A549 (cell line): Measurements from ENCODE around the gene SLC44A2. TPM values are rescaled to one million over a fixed set of nuclear protein-coding genes. Genes with fewer than 3 reads are reported as not detected.

ENCODE experiments used
- ATAC-seq, 2 experiments: fragments of 200-7000 bp in 1 of 2; fragments of >200 bp in 1 of 2; cut with Nextera tagmentation in 1 of 2; cut with Tn5 transposase in 1 of 2; 3 replicates each; pipeline versions ENCODE4 v1.8.0 to v1.9.1; 2018 to 2020; ENCODE audit warnings: mild to moderate bottlenecking in 1 of 2, moderate library complexity in 1 of 2
- CTCF ChIA-PET: fragments of 300-600 bp; sonication (Branson Sonifier 250); formaldehyde crosslinking; extraction: SDS; loops from one replicate; lab custom pipeline; 2021; ENCODE audit warnings: antibody characterized with exemption, inconsistent platforms; lab: Yijun Ruan, JAX
- POLR2A ChIA-PET: fragments of 350-600 bp; formaldehyde crosslinking; extraction: SDS; loops from one replicate; lab custom pipeline; 2021; ENCODE audit warnings: antibody characterized with exemption, inconsistent platforms; lab: Yijun Ruan, JAX
- DNase-seq, 2 experiments: peaks; one replicate each; pipeline versions ENCODE4 v3.0.0 to v3.0.0-alpha.2; 2011 to 2016; ENCODE audit warnings: low read depth in 1 of 2, low spot score in 1 of 2
- FAIRE-seq: peaks from 2 replicates; lab custom pipeline; 2011; peaks lifted over from hg19 to GRCh38; lab: Jason Lieb, UNC
- H3K27ac ChIP-seq, 2 experiments: fragments of >200 bp; sonication (Bioruptor Twin); formaldehyde crosslinking; 3 replicates each; pipeline ENCODE4 v1.5.1; 2016 to 2017
- H3K4me1 ChIP-seq: fragments of >200 bp; sonication (Bioruptor Twin); formaldehyde crosslinking; 3 replicates; pipeline ENCODE4 v1.6.1; 2016
- H3K4me2 ChIP-seq: fragments of >200 bp; sonication (Bioruptor Twin); formaldehyde crosslinking; 3 replicates; pipeline ENCODE4 v1.6.1; 2016
- H3K4me3 ChIP-seq: fragments of >200 bp; sonication (Bioruptor Twin); formaldehyde crosslinking; 3 replicates; pipeline ENCODE4 v1.5.1; 2016
- H3K9me3 ChIP-seq: fragments of >200 bp; sonication (Bioruptor Twin); formaldehyde crosslinking; 3 replicates; pipeline ENCODE4 v1.6.1; 2016
- ATOH8 ChIP-seq: fragments of 250-450 bp; sonication (Bioruptor Pico); IDR thresholded peaks from 2 replicates; pipeline ENCODE4 v1.5.0; 2020; ENCODE audit warnings: low read depth, mild to moderate bottlenecking, moderate library complexity
- BCL3 ChIP-seq: fragments of >200 bp; sonication (Bioruptor Twin); formaldehyde crosslinking; IDR thresholded peaks from 3 replicates; pipeline ENCODE4 v1.6.1; 2016
- CBX8 ChIP-seq: fragments of 200-600 bp; sonication (generic); IDR thresholded peaks from 2 replicates; pipeline ENCODE4 v1.6.1; 2016
- CHD2 ChIP-seq: fragments of 150-350 bp; IDR thresholded peaks from 2 replicates; pipeline ENCODE4 v1.6.1; 2014; ENCODE audit warnings: low read length; ENCODE audit not compliant: partially characterized antibody
- E2F6 ChIP-seq: IDR thresholded peaks from 2 replicates; pipeline ENCODE4 v1.6.1; 2012; ENCODE audit warnings: low read depth, borderline replicate concordance
- EP300 ChIP-seq, 2 experiments: fragments of >200 bp; sonication (Bioruptor Twin); formaldehyde crosslinking; IDR thresholded peaks; 2 replicates in 1 of 2; 3 replicates in 1 of 2; pipeline ENCODE4 v1.6.1; 2016 to 2017
- HES2 ChIP-seq: fragments of >200 bp; sonication (Bioruptor Twin); formaldehyde crosslinking; IDR thresholded peaks from 2 replicates; pipeline ENCODE4 v1.6.1; 2016
- HEYL ChIP-seq: fragments of 250-450 bp; sonication (Bioruptor Pico); IDR thresholded peaks from 2 replicates; pipeline ENCODE4 v1.8.0; 2021; ENCODE audit warnings: mild to moderate bottlenecking, moderate library complexity
- HOXA7 ChIP-seq: fragments of 250-450 bp; sonication (Bioruptor Pico); IDR thresholded peaks from 2 replicates; pipeline ENCODE4 v1.5.0; 2020; ENCODE audit warnings: mild to moderate bottlenecking, moderate library complexity
- MAX ChIP-seq: IDR thresholded peaks from 2 replicates; pipeline ENCODE4 v1.6.1; 2012
- MYC ChIP-seq: IDR thresholded peaks from 2 replicates; pipeline ENCODE4 v1.6.1; 2012; ENCODE audit warnings: mild to moderate bottlenecking, inconsistent platforms, low read length, improper control_type of control experiment, borderline replicate concordance
- NPAS2 ChIP-seq: fragments of 250-450 bp; sonication (Bioruptor Pico); IDR thresholded peaks from 2 replicates; pipeline ENCODE4 v1.8.0; 2022; ENCODE audit warnings: mild to moderate bottlenecking, moderate library complexity, borderline replicate concordance
- PBX3 ChIP-seq: IDR thresholded peaks from 2 replicates; pipeline ENCODE4 v1.6.1; 2012
- PHF8 ChIP-seq: fragments of 200-600 bp; sonication (generic); IDR thresholded peaks from 2 replicates; pipeline ENCODE4 v1.6.1; 2016; ENCODE audit warnings: low read depth, mild to moderate bottlenecking, antibody characterized with exemption, moderate library complexity, borderline replicate concordance
- POLR2A ChIP-seq: IDR thresholded peaks from 2 replicates; pipeline ENCODE4 v1.6.1; 2012; ENCODE audit warnings: mild to moderate bottlenecking, low read length
- POLR2AphosphoS2 ChIP-seq: conservative IDR thresholded peaks from 2 replicates; pipeline ENCODE4 v1.6.1; 2012; ENCODE audit warnings: low read length, improper control_type of control experiment, inconsistent platforms
- RARB ChIP-seq: fragments of 250-450 bp; sonication (Bioruptor Pico); IDR thresholded peaks from 2 replicates; pipeline ENCODE4 v1.8.0; 2021; ENCODE audit warnings: mild to moderate bottlenecking, moderate library complexity
- RCOR1 ChIP-seq: fragments of 150-350 bp; IDR thresholded peaks from 2 replicates; pipeline ENCODE4 v1.6.1; 2014; ENCODE audit warnings: antibody characterized with exemption, low read length, low read depth
- RNF2 ChIP-seq: fragments of 200-600 bp; sonication (generic); IDR thresholded peaks from 2 replicates; pipeline ENCODE4 v1.6.1; 2016; ENCODE audit warnings: low read depth, mild to moderate bottlenecking, antibody characterized with exemption, moderate library complexity, borderline replicate concordance
- TFCP2L1 ChIP-seq: fragments of 250-450 bp; sonication (Bioruptor Pico); IDR thresholded peaks from 2 replicates; pipeline ENCODE4 v1.5.0; 2021; ENCODE audit warnings: mild to moderate bottlenecking
- ZFP36 ChIP-seq: fragments of 450-650 bp; IDR thresholded peaks from 2 replicates; pipeline ENCODE4 v1.6.1; 2014; ENCODE audit warnings: borderline replicate concordance; ENCODE audit not compliant: partially characterized antibody
- ZSCAN20 ChIP-seq: fragments of 250-450 bp; sonication (Bioruptor Pico); IDR thresholded peaks from 2 replicates; pipeline ENCODE4 v1.8.0; 2022; ENCODE audit warnings: mild to moderate bottlenecking, moderate library complexity
- WGBS: methylation state at CpG from one replicate; pipeline ENCODE4 v1.1.6; 2017; ENCODE audit errors: missing lambda C conversion rate; 5-methylcytosine and 5-hydroxymethylcytosine counted together
- polyA plus RNA-seq, 4 experiments: library from polyadenylated mRNA; depleted of rRNA in 3 of 4; stranded (reverse); fragments of >200 nt; fragmentation: RNase III in 1 of 4; extraction: RNeasy Plus Mini Kit Qiagen cat#74134 plus additional on column Dnase treatment in 1 of 4; gene quantifications; 2 replicates in 3 of 4; 3 replicates in 1 of 4; pipeline ENCODE4 v1.2.3, GENCODE V29; 2011 to 2017

The SLC44A2 gene
- polyA plus RNA-seq, 2 of the 4 experiments (the other 2 are of a cell fraction): 8.3 TPM

GRCh38 chr19:10687518-10688288 lies 62.4 kb downstream of the SLC44A2 start:
- POLR2A ChIA-PET: no interaction called here
- TF ChIP-seq RARB (no peak), POLR2A (no peak), BCL3 (no peak), MAX (no peak), CBX8 (no peak), HOXA7 (CRISPR knock-in tag) (no peak), TFCP2L1 (CRISPR knock-in tag) (no peak), RCOR1 (no peak), NPAS2 (CRISPR knock-in tag) (no peak), PHF8 (no peak), ZFP36 (no peak), RNF2 (no peak), EP300 (IDR thresholded peaks at IDR 0.05) (no peak), ZSCAN20 (CRISPR knock-in tag) (no peak), ATOH8 (CRISPR knock-in tag) (no peak), MYC (no peak), PBX3 (no peak)
- H3K4me2 ChIP-seq: no peak overlapping the region
- H3K4me3 ChIP-seq: no peak overlapping the region
- H3K9me3 ChIP-seq: no peaks in the 10 kb centered on the region
- CTCF ChIA-PET: interaction anchor here (1.0 to 2.5 kb wide), 3 partner anchors 11 to 107 kb away, joined by 5 to 11 read pairs (median 6); no protein-coding TSS in a partner anchor
- 99% methylated on average over 7 of the region's 25 CpGs for WGBS
- H3K27ac ChIP-seq: no peak overlapping the region
- ATAC-seq (no peak), DNase-seq (no peak), FAIRE-seq (no peak)
- H3K4me1 ChIP-seq: no peaks in the 10 kb centered on the region

GRCh38 chr19:10688545-10689280 lies 63.4 kb downstream of the SLC44A2 start:
- Histone ChIP-seq H3K4me1 (no peaks in the 10 kb centered on the region), H3K4me2 (no peak overlapping the region), H3K9me3 (no peaks in the 10 kb centered on the region), H3K4me3 (no peak overlapping the region), H3K27ac (no peak overlapping the region)
- ChIA-PET CTCF (interaction anchor here (0.9 to 2.5 kb wide), 4 partner anchors 10 to 108 kb away, joined by 3 to 12 read pairs (median 8); no protein-coding TSS in a partner anchor), POLR2A (no interaction called here)
- 87% methylated on average over 10 of the region's 27 CpGs for WGBS
- DNase-seq (no peak), FAIRE-seq (no peak), ATAC-seq (no peak)
- TF ChIP-seq HES2 (no peak), POLR2AphosphoS2 (no peak), HEYL (CRISPR knock-in tag) (no peak), E2F6 (no peak), CHD2 (no peak), HOXA7 (CRISPR knock-in tag) (no peak)
- TF ChIP-seq, all 56 proteins: peak for 0
